CD8-positive, alpha-beta memory T cell (primary cell): ENCODE data around the gene LGALS14. TPM values are rescaled to one million over a fixed set of nuclear protein-coding genes. Genes with fewer than 3 reads are reported as not detected.
A peak's percentile ranks its signal among the peaks of the same experiment; 100 is the strongest.
"Not testable (repeated sequence)": the region's sequence is repeated elsewhere in the genome, so short reads cannot be mapped to it uniquely, and the experiment has no call there.

Experiments
- CTCF ChIA-PET: fragments of 350-600 bp; sonication (Branson Sonifier 250); formaldehyde crosslinking; loops from one replicate; lab custom pipeline; 2021; ENCODE audit warnings: antibody characterized with exemption; lab: Charles Lee
- POLR2A ChIA-PET: fragments of 350-600 bp; sonication (Branson Sonifier 250); formaldehyde crosslinking; loops from one replicate; lab custom pipeline; 2021; ENCODE audit warnings: antibody characterized with exemption; lab: Charles Lee
- DNase-seq, 5 donors: peaks; one replicate each; pipeline versions ENCODE4 v3.0.0 to v3.0.0-alpha.2; 2020 to 2022; ENCODE audit warnings: mixed read lengths in 1 of 5
- H3K27ac ChIP-seq: one replicate; pipeline ENCODE4 v1.7.0; 2013; ENCODE audit warnings: low read depth, mild to moderate bottlenecking, low read length, moderate library complexity
- H3K27me3 ChIP-seq: 2 replicates; pipeline ENCODE4 v1.7.0; 2013; ENCODE audit warnings: low read length, mild to moderate bottlenecking; ENCODE audit not compliant: insufficient read depth, poor library complexity, severe bottlenecking
- H3K36me3 ChIP-seq: 2 replicates; pipeline ENCODE4 v1.7.0; 2013; ENCODE audit warnings: mild to moderate bottlenecking, low read length, moderate library complexity; ENCODE audit not compliant: insufficient read depth
- H3K4me1 ChIP-seq: 2 replicates; pipeline ENCODE4 v1.7.0; 2013; ENCODE audit warnings: mild to moderate bottlenecking, low read length, moderate library complexity; ENCODE audit not compliant: insufficient read depth
- H3K4me3 ChIP-seq: 2 replicates; pipeline ENCODE4 v1.7.0; 2013; ENCODE audit warnings: mild to moderate bottlenecking, low read length
- H3K9me3 ChIP-seq: 2 replicates; pipeline ENCODE4 v1.7.0; 2013; ENCODE audit warnings: mild to moderate bottlenecking, low read length
- H3K27ac Mint-ChIP-seq, 8 donors: one replicate each; pipeline ENCODE4 v1.8.0; 2020 to 2021; ENCODE audit warnings: mixed read lengths in 8 of 8, mild to moderate bottlenecking in 6 of 8, inconsistent platforms in 3 of 8, moderate library complexity in 3 of 8
- H3K27me3 Mint-ChIP-seq, 2 donors: one replicate each; pipeline ENCODE4 v1.8.0; 2020 to 2021; ENCODE audit warnings: mixed read lengths in 2 of 2, mild to moderate bottlenecking in 1 of 2, moderate library complexity in 1 of 2
- H3K36me3 Mint-ChIP-seq, 3 donors: one replicate each; pipeline ENCODE4 v1.8.0; 2020 to 2021; ENCODE audit warnings: mixed read lengths in 3 of 3, inconsistent platforms in 1 of 3, mild to moderate bottlenecking in 1 of 3
- H3K4me1 Mint-ChIP-seq, 3 donors: one replicate each; pipeline ENCODE4 v1.8.0; 2020 to 2021; ENCODE audit warnings: mixed read lengths in 3 of 3, inconsistent platforms in 1 of 3, mild to moderate bottlenecking in 1 of 3
- H3K4me3 Mint-ChIP-seq, 7 donors: one replicate each; pipeline ENCODE4 v1.8.0; 2020 to 2021; ENCODE audit warnings: mixed read lengths in 7 of 7, mild to moderate bottlenecking in 6 of 7, moderate library complexity in 4 of 7, inconsistent platforms in 2 of 7
- H3K9me3 Mint-ChIP-seq, 5 donors: one replicate each; pipeline ENCODE4 v1.8.0; 2020 to 2022; ENCODE audit warnings: mixed read lengths in 5 of 5, mild to moderate bottlenecking in 3 of 5, moderate library complexity in 2 of 5, inconsistent platforms in 1 of 5
- polyA plus RNA-seq: library from polyadenylated mRNA; unstranded; fragments of 300-500 nt; fragmentation: Illumina TruSeq; gene quantifications from one replicate; pipeline ENCODE4 v1.2.3, GENCODE V29; 2021
- total RNA-seq, 2 experiments: library from RNA; stranded (reverse); gene quantifications; one replicate each; pipeline ENCODE4 v1.2.3, GENCODE V29; 2021

LGALS14 gene
- total and polyA plus RNA-seq, 3 experiments from 2014 or later: not detected

- CTCF ChIA-PET: interaction anchor here (1.0 to 4.6 kb wide), 6 partner anchors 26 to 185 kb away, joined by 3 to 37 read pairs (median 3); no protein-coding TSS in a partner anchor
- peaks cover 0 to 4% (median under 1%) of the 10 kb centered on the region in 5 donors for H3K9me3 Mint-ChIP-seq
- H3K27ac Mint-ChIP-seq: no peak overlapping the region
- Histone ChIP-seq H3K4me1 (peaks cover 21% of the 10 kb centered on the region), H3K9me3 (no peaks in the 10 kb centered on the region), H3K4me3 (no peak overlapping the region), H3K27me3 (no peaks in the 10 kb centered on the region), H3K27ac (no peak overlapping the region), H3K36me3 (no peaks in the 10 kb centered on the region)
- peak in 4 of 5 donors; percentile 20 to 57 (median 44) for DNase-seq
- H3K4me1 Mint-ChIP-seq: peaks cover 0 to 18% (median 11%) of the 10 kb centered on the region in 3 donors
- no peak overlapping the region for H3K4me3 Mint-ChIP-seq
- H3K27me3 Mint-ChIP-seq: peaks cover 17 to 19% of the 10 kb centered on the region in 2 donors
- POLR2A ChIA-PET: no interaction called here
- no peaks in the 10 kb centered on the region for H3K36me3 Mint-ChIP-seq
Measured at GRCh38 chr19:39671739-39672363, 32.4 kb upstream of the LGALS14 start.

- ChIA-PET POLR2A (no interaction called here), CTCF (interaction anchor here (0.7 to 4.6 kb wide), 6 partner anchors 119 to 551 kb away, joined by 3 to 37 read pairs (median 3); no protein-coding TSS in a partner anchor)
- DNase-seq: no peak
- no peak overlapping the region for H3K4me3 Mint-ChIP-seq
- Histone ChIP-seq H3K27ac (no peak overlapping the region), H3K9me3 (no peaks in the 10 kb centered on the region), H3K36me3 (no peaks in the 10 kb centered on the region), H3K4me1 (peaks cover 21% of the 10 kb centered on the region), H3K27me3 (no peaks in the 10 kb centered on the region), H3K4me3 (no peak overlapping the region)
- peaks cover 0 to 4% (median 0%) of the 10 kb centered on the region in 5 donors for H3K9me3 Mint-ChIP-seq
- H3K36me3 Mint-ChIP-seq: no peaks in the 10 kb centered on the region
- no peak overlapping the region for H3K27ac Mint-ChIP-seq
- peaks cover 13 to 14% of the 10 kb centered on the region in 2 donors for H3K27me3 Mint-ChIP-seq
- peaks cover 0 to 18% (median 11%) of the 10 kb centered on the region in 3 donors for H3K4me1 Mint-ChIP-seq
Measured at GRCh38 chr19:39672473-39672872, 31.8 kb upstream of the LGALS14 start.

- H3K27ac Mint-ChIP-seq, H3K9me3 ChIP-seq, H3K36me3 Mint-ChIP-seq, H3K4me3 ChIP-seq, DNase-seq, H3K9me3 Mint-ChIP-seq, POLR2A ChIA-PET, H3K4me3 Mint-ChIP-seq, H3K27me3 ChIP-seq, H3K36me3 ChIP-seq, H3K27ac ChIP-seq: not testable (repeated sequence)
- H3K27me3 Mint-ChIP-seq: peaks cover 12 to 13% of the 10 kb centered on the region in 2 donors
- H3K4me1 ChIP-seq: peaks cover 32% of the 10 kb centered on the region
- peaks cover 9 to 29% (median 21%) of the 10 kb centered on the region in 3 donors for H3K4me1 Mint-ChIP-seq
- CTCF ChIA-PET: interaction anchor here (0.6 to 4.6 kb wide), 2 partner anchors 122 to 229 kb away, joined by 3 to 37 read pairs; partner anchors contain the start of gene SUPT5H
Measured at GRCh38 chr19:39673862-39674261, 30.4 kb upstream of the LGALS14 start.

GRCh38 chr19:39676004-39676403, 28.3 kb upstream of the LGALS14 start:
- H3K27ac ChIP-seq: no peak overlapping the region
- peaks cover 21 to 44% (median 36%) of the 10 kb centered on the region in 3 donors for H3K4me1 Mint-ChIP-seq
- no peak overlapping the region for H3K4me3 Mint-ChIP-seq

GRCh38 chr19:39677961-39678889, 26.1 kb upstream of the LGALS14 start:
- H3K9me3 ChIP-seq: no peaks in the 10 kb centered on the region
- peak overlapping the region in 5 of 7 donors; percentile 42 to 68 (median 60) for H3K4me3 Mint-ChIP-seq
- peak overlapping the region in 7 of 8 donors; percentile 3 to 95 (median 82) for H3K27ac Mint-ChIP-seq
- H3K4me1 ChIP-seq: peaks cover 29% of the 10 kb centered on the region
- no peaks in the 10 kb centered on the region for H3K9me3 Mint-ChIP-seq
- peaks cover 21 to 35% (median 30%) of the 10 kb centered on the region in 3 donors for H3K4me1 Mint-ChIP-seq
- CTCF ChIA-PET: no interaction called here
- no peaks in the 10 kb centered on the region for H3K36me3 Mint-ChIP-seq
- POLR2A ChIA-PET: no interaction called here
- H3K36me3 ChIP-seq: no peaks in the 10 kb centered on the region
- peaks cover 0 to 9% of the 10 kb centered on the region in 2 donors for H3K27me3 Mint-ChIP-seq
- H3K27ac ChIP-seq: no peak overlapping the region
- H3K4me3 ChIP-seq: peak overlapping the region; percentile 16
- DNase-seq: no peak
- H3K27me3 ChIP-seq: no peaks in the 10 kb centered on the region

More at GRCh38 chr19:39676004-39676403, 28.3 kb upstream of the LGALS14 start:
- no peaks in the 10 kb centered on the region for H3K36me3 ChIP-seq
- H3K27me3 Mint-ChIP-seq: peaks cover 9 to 12% of the 10 kb centered on the region in 2 donors
- H3K27me3 ChIP-seq: no peaks in the 10 kb centered on the region
- no peak for DNase-seq
- H3K4me3 ChIP-seq: no peak overlapping the region
- peaks cover 0 to 4% (median 0%) of the 10 kb centered on the region in 5 donors for H3K9me3 Mint-ChIP-seq
- no peak overlapping the region for H3K27ac Mint-ChIP-seq
- peaks cover 44% of the 10 kb centered on the region for H3K4me1 ChIP-seq
- POLR2A ChIA-PET: no interaction called here
- CTCF ChIA-PET: interaction anchor here (1.3 kb wide), 1 partner anchor 88 kb away, joined by 3 read pairs; no protein-coding TSS in a partner anchor
- H3K9me3 ChIP-seq: no peaks in the 10 kb centered on the region
- no peaks in the 10 kb centered on the region for H3K36me3 Mint-ChIP-seq

GRCh38 chr19:39679056-39679790, 25.1 kb upstream of the LGALS14 start:
- Histone ChIP-seq H3K4me3 (peak overlapping the region; percentile 16), H3K27me3 (no peaks in the 10 kb centered on the region), H3K4me1 (peaks cover 24% of the 10 kb centered on the region), H3K27ac (no peak overlapping the region), H3K9me3 (no peaks in the 10 kb centered on the region), H3K36me3 (no peaks in the 10 kb centered on the region)
- Mint-ChIP-seq H3K27ac (peak overlapping the region; percentile 61 to 95 (median 83)), H3K27me3 (peaks cover 0 to 5% of the 10 kb centered on the region in 2 donors), H3K4me1 (peaks cover 21 to 35% (median 30%) of the 10 kb centered on the region in 3 donors), H3K36me3 (no peaks in the 10 kb centered on the region), H3K4me3 (peak overlapping the region; percentile 2 to 88 (median 66)), H3K9me3 (no peaks in the 10 kb centered on the region)
- ChIA-PET POLR2A (no interaction called here), CTCF (no interaction called here)
- DNase-seq: no peak

GRCh38 chr19:39679791-39680168, 24.5 kb upstream of the LGALS14 start:
- H3K4me3 Mint-ChIP-seq: peak overlapping the region; percentile 2 to 88 (median 66)
- no peaks in the 10 kb centered on the region for H3K9me3 Mint-ChIP-seq
- H3K36me3 Mint-ChIP-seq: no peaks in the 10 kb centered on the region
- Histone ChIP-seq H3K9me3 (no peaks in the 10 kb centered on the region), H3K4me1 (peaks cover 24% of the 10 kb centered on the region), H3K4me3 (peak overlapping the region; percentile 16), H3K36me3 (no peaks in the 10 kb centered on the region), H3K27me3 (no peaks in the 10 kb centered on the region), H3K27ac (no peak overlapping the region)
- peaks cover 21 to 35% (median 30%) of the 10 kb centered on the region in 3 donors for H3K4me1 Mint-ChIP-seq
- ChIA-PET CTCF (no interaction called here), POLR2A (no interaction called here)
- DNase-seq: no peak
- H3K27ac Mint-ChIP-seq: peak overlapping the region; percentile 61 to 95 (median 83)
- peaks cover 0 to 5% of the 10 kb centered on the region in 2 donors for H3K27me3 Mint-ChIP-seq
